Muscle of leg (tissue), 11 donors: ENCODE data around the gene MEDAG. TPM values are rescaled to one million over a fixed set of nuclear protein-coding genes. Genes with fewer than 3 reads are reported as not detected.

ENCODE experiments used
- DNase-seq: peaks from one replicate; pipeline ENCODE4 v3.0.0; 2013
- H3K27ac ChIP-seq: one replicate; pipeline ENCODE4 v1.5.1; 2013; ENCODE audit warnings: mild to moderate bottlenecking, low read length, control low read depth
- H3K27me3 ChIP-seq: one replicate; pipeline ENCODE4 v1.6.1; 2013; ENCODE audit warnings: low read length; ENCODE audit not compliant: control insufficient read depth, insufficient read depth
- H3K36me3 ChIP-seq: one replicate; pipeline ENCODE4 v1.6.1; 2013; ENCODE audit warnings: low read length; ENCODE audit not compliant: control insufficient read depth, insufficient read depth
- H3K4me1 ChIP-seq: one replicate; pipeline ENCODE4 v1.6.1; 2013; ENCODE audit warnings: low read length; ENCODE audit not compliant: control insufficient read depth, insufficient read depth
- H3K4me3 ChIP-seq: one replicate; pipeline ENCODE4 v1.5.1; 2013; ENCODE audit warnings: low read length, control low read depth
- H3K9me3 ChIP-seq: replicated peaks from 2 replicates; pipeline ENCODE4 v1.6.1; 2013; ENCODE audit warnings: low read depth, low read length; ENCODE audit not compliant: control insufficient read depth
- WGBS: methylation state at CpG from one replicate; pipeline ENCODE4 v1.1.5; 2013; ENCODE audit warnings: missing lambda C conversion rate; ENCODE audit not compliant: insufficient coverage; 5-methylcytosine and 5-hydroxymethylcytosine counted together
- polyA plus RNA-seq, 8 donors: library from polyadenylated mRNA; unstranded; fragments of 120-200 nt; gene quantifications; one replicate each; pipeline versions ENCODE4 v1.2.1 to v1.2.3, GENCODE V29; 2013; ENCODE audit warnings: inconsistent platforms in 1 of 8, low replicate concordance in 1 of 8; ENCODE audit not compliant: insufficient read length in 8 of 8, insufficient read depth in 1 of 8
- total RNA-seq: library from RNA; stranded (reverse); fragments of 120-200 nt; gene quantifications from one replicate; pipeline ENCODE4 v1.2.4, GENCODE V29; 2013

The MEDAG gene
- total and polyA plus RNA-seq, 9 donors: 4.7 to 9.7 (median 8.1) TPM

DNA sequence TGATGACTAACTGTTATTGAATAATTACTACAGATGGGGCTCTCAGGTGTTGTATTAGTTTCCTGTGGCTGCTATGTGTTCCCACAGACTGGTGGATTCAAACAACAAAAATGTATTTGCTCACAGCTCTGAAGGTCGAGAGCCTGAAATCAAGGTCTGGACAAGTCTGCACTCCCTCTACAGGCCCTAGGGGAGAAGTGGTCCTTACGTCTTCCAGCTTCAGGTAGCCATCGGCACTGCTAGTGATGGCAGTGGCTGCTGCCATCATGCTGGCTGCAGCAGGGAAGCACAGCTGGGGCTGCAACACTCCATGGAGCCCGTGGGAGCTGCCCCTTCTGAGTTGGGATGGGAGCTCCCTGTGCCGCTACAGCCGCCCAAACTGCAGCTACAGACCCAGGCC lies 28.3 kb downstream of the MEDAG start:
- 63% methylated on average over 6 of the region's 6 CpGs for WGBS
- Histone ChIP-seq H3K27me3 (peaks cover 4% of the 10 kb centered on the region), H3K27ac (no peak overlapping the region)

DNA sequence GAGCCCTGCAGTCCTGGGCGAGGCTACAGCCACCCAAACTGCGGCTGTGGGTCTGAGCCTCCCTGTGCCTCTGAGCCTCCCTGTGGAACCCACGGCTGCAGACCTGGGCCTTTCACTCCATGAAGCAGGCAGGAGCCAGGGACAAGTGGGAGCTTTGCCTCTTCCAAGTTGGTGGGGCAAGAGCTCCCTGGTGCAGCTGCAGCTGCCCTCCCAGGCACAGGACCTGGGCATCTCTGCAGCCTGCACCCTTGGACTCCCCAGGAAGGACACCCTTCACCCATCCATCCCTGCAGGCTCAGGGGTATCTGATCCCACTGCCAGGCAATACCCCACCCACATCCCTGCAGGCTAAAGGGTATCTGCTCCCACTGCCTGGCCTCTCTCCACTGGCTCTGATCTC lies 28.7 kb downstream of the MEDAG start:
- H3K27ac ChIP-seq: no peak overlapping the region
- H3K4me3 ChIP-seq: no peak overlapping the region
- H3K36me3 ChIP-seq: no peaks in the 10 kb centered on the region
- peaks cover 4% of the 10 kb centered on the region for H3K27me3 ChIP-seq
- no peaks in the 10 kb centered on the region for H3K9me3 ChIP-seq
- no peak for DNase-seq
- WGBS: 89% methylated on average over 3 of the region's 3 CpGs
- peaks cover 11% of the 10 kb centered on the region for H3K4me1 ChIP-seq

More for the DNA sequence above, 28.3 kb downstream of the MEDAG start:
- Histone ChIP-seq H3K4me1 (peaks cover 11% of the 10 kb centered on the region), H3K36me3 (no peaks in the 10 kb centered on the region), H3K9me3 (no peaks in the 10 kb centered on the region), H3K4me3 (no peak overlapping the region)
- no peak for DNase-seq

DNA sequence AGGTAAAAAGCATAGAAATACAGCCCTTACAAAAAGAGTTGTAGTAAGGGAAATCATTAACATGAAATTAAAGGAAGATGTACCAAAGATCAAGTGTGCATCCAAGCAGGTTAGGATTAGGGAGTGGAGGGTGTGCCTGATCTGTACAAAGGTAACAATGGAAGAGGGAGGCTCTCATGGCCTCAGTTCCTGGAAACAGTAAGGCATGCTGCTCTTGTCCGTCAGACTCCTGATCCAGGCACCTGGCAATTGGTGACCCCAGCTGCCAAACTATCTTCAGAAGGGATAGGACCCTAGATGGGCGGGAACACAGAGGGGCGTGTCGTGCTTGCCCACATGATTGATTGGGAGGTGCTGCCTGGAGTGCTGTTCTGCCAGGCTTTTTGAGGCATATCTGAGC lies 30.9 kb downstream of the MEDAG start:
- Histone ChIP-seq H3K9me3 (no peaks in the 10 kb centered on the region), H3K27ac (no peak overlapping the region), H3K4me3 (no peak overlapping the region), H3K36me3 (no peaks in the 10 kb centered on the region), H3K4me1 (peaks cover 11% of the 10 kb centered on the region), H3K27me3 (peaks cover 4% of the 10 kb centered on the region)
- DNase-seq: no peak
- 70% methylated on average over 4 of the region's 4 CpGs for WGBS

DNA sequence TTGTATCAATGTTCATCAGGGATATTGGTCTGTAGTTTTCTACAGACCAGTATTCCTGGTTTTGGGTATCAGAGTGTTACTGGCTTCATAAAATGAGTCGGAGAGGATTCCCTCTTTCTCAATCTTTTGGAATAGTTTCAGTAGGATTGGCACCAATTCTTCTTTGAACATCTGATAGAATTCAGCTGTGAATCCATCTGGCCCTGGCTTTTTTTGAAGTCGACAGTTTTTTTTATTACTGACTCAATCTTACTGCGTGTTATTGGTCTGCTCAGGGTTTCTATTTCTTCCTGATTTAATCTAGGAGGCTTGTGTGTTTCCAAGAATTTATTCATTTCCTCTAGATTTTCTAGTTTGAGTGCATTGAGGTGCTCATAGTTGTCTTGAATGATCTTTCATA lies 37.8 kb downstream of the MEDAG start:
- Histone ChIP-seq H3K9me3 (peaks cover 4% of the 10 kb centered on the region), H3K4me3 (no peak overlapping the region), H3K27ac (no peak overlapping the region), H3K36me3 (no peaks in the 10 kb centered on the region), H3K4me1 (no peaks in the 10 kb centered on the region), H3K27me3 (no peaks in the 10 kb centered on the region)
- no peak for DNase-seq
- WGBS: no CpG with 5 or more reads among the region's 3 CpGs

DNA sequence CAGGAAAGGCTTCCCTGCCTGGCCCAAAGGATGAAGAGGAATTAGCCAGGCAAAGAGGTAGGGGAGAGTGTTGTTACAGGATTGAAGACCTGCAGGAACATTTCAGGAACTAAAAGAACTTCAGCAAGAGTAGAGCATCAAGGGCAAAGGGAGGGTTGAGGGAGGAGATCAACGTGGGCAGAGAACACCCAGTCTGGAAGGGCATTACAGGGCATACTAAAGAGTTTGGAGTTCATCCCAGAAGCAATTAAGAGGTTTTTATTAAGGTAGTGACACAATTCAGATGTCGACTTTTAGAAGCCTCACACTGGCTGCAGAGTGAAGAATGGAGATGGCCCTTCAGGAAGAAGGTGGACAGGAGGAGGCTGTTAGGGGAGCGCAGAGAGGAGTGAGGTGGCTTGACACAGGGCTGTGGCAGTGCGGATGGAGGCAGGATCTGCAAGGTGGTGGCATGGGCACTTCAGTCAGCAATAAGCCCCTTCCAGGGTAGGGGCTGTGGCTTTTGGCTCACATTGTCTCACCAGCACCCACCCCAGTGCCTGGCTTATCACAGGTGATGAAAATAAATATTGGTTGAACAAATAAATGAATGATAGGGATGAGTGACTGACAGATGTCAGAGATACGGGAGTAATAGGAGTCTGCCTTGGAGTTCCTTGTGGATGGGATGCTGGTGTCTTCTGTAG lies 51.3 kb downstream of the MEDAG start:
- Histone ChIP-seq H3K4me3 (no peak overlapping the region), H3K27me3 (peaks cover 2% of the 10 kb centered on the region), H3K9me3 (peaks cover 2% of the 10 kb centered on the region), H3K36me3 (no peaks in the 10 kb centered on the region), H3K4me1 (no peaks in the 10 kb centered on the region), H3K27ac (no peak overlapping the region)
- 81% methylated on average over 3 of the region's 5 CpGs for WGBS
- no peak for DNase-seq

DNA sequence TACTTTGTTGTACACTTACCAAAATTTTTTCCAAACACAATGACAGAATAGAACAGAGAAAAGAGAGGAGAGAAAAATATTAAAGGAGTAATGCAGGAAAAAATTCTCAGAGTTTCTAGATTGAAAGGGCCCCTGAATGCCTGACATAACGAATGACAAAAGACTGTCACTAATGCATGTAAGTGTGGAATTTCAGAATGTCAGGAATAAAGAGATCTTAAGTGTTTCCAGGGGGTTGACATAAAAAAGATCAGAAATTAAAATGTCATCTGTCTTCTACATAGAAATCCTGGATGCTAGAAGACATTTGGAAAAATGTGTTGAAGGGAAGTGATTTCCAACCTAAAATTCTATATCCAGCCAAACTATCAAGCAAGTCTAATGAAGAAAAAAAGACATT lies 53.6 kb downstream of the MEDAG start:
- no peak for DNase-seq

DNA sequence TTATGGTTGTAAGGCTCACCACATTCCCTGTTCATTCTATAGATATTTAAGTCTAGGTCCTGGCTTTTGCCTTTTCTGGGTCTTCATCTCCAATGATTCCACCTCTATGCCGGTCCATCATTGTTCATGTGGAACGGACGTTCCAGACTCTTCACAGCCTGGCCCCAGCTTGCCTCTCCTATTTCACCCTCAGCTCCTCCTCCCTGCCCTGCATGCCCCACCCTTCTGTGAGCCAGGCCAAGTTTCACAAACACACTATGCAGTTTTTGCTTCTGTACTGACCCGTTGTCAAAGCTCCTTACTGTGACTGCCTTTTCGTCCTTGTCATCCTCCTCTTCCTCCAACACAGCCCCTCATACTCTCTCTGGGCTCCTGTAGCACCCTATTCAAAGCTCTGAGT lies 57.7 kb downstream of the MEDAG start:
- Histone ChIP-seq H3K36me3 (no peaks in the 10 kb centered on the region), H3K9me3 (no peaks in the 10 kb centered on the region), H3K27me3 (peaks cover 2% of the 10 kb centered on the region), H3K27ac (no peak overlapping the region), H3K4me1 (peaks cover 2% of the 10 kb centered on the region), H3K4me3 (no peak overlapping the region)
- peak; percentile 44 for DNase-seq
- WGBS: 7% methylated on average over 5 of the region's 5 CpGs

More for the DNA sequence above, 53.6 kb downstream of the MEDAG start:
- H3K27me3 ChIP-seq: peaks cover 2% of the 10 kb centered on the region
- no CpG with 5 or more reads among the region's 1 CpG for WGBS
- no peaks in the 10 kb centered on the region for H3K36me3 ChIP-seq
- H3K9me3 ChIP-seq: peaks cover 2% of the 10 kb centered on the region
- H3K27ac ChIP-seq: no peak overlapping the region
- H3K4me3 ChIP-seq: no peak overlapping the region
- H3K4me1 ChIP-seq: peaks cover 2% of the 10 kb centered on the region

DNA sequence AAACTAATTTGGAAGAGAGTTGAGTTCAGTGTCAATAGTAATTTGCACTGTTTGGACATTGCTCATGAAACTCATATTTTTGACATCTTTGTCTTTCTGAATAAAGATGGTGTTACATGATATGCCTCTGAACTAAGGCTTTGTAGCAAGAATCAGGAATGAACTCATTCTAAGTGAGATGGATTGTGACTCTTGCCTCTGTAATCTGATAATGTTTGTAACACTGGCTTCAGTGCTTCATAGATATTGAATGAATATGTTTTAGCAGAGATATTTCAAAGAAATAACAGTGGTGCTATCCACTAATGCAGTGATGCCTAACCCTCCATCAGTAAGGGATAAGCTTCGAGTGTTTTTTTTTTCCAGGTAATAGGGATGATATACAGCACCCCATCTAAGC lies 59.3 kb downstream of the MEDAG start:
- H3K9me3 ChIP-seq: no peaks in the 10 kb centered on the region
- peaks cover 2% of the 10 kb centered on the region for H3K4me1 ChIP-seq
- no peak overlapping the region for H3K4me3 ChIP-seq
- no peaks in the 10 kb centered on the region for H3K36me3 ChIP-seq
- H3K27me3 ChIP-seq: no peaks in the 10 kb centered on the region
- no CpG with 5 or more reads among the region's 1 CpG for WGBS
- no peak overlapping the region for H3K27ac ChIP-seq
- no peak for DNase-seq

DNA sequence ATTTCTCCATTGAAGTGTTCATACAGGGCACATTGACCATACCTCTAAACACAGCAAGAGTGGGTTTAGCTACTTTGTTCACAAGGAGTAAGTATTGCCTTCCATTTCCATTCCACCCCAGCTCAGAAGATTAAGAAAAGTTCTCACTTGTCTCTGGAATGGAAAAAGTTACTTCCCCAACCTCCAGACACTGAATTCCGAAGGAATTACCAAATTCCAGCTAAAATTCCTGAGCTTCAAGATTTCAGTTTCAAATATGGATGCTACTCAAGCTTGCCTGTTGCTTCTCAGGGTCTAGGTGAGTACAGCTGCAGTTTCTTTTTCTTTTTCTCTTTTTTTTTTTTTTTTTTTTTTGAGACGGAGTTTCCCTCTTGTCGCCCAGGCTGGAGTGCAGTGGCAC lies 60.0 kb downstream of the MEDAG start:
- peaks cover 2% of the 10 kb centered on the region for H3K4me1 ChIP-seq
- no peak overlapping the region for H3K27ac ChIP-seq
- no peaks in the 10 kb centered on the region for H3K27me3 ChIP-seq
- no CpG with 5 or more reads among the region's 3 CpGs for WGBS
- H3K9me3 ChIP-seq: no peaks in the 10 kb centered on the region
- no peak overlapping the region for H3K4me3 ChIP-seq
- H3K36me3 ChIP-seq: no peaks in the 10 kb centered on the region
- DNase-seq: no peak

DNA sequence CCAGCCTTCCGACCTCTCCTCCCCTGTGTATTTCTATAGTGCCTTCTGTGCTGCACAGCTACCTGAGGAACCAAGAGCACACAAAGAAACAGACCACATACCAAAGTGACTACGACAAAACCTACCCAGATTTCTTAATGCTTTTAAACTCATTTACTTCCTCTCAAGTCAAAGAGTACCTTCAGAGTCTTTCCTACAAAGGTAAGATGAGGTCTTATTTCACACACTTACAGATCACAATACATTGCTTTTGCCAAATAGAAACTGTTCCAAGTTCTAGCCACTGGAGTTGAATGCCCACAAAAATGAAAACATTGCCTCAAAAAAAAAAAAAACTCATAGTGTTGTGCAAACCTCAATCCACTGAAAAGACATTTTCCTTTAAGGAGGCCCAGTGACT lies 62.8 kb downstream of the MEDAG start:
- Histone ChIP-seq H3K4me3 (no peak overlapping the region), H3K9me3 (no peaks in the 10 kb centered on the region), H3K27me3 (no peaks in the 10 kb centered on the region), H3K4me1 (peaks cover 2% of the 10 kb centered on the region), H3K27ac (no peak overlapping the region), H3K36me3 (no peaks in the 10 kb centered on the region)
- 60% methylated on average over 1 of the region's 2 CpGs for WGBS
- DNase-seq: no peak

DNA sequence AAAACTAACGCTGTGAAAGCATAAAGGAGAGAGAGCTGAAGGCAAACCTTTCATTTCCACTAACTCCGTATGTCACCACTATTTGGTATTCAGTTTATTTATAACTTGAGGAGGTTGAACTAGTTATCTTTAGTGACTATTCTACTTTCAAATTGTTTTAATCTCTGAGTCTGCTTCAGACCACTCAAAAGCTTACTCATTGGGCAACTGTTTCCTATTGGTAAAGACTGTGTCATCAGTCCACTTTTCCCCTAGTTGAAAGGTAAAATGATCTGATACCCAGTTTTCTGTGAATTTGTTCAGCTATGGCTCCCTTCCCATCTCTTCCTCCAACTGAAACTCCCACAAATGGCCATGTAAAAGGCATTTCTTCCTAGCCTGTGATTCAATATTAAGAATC lies 65.5 kb downstream of the MEDAG start:
- no peak overlapping the region for H3K27ac ChIP-seq
- no peak for DNase-seq
- whole genome bisulfite sequencing: no CpG with 5 or more reads among the region's 2 CpGs
- H3K36me3 ChIP-seq: no peaks in the 10 kb centered on the region
- no peaks in the 10 kb centered on the region for H3K4me1 ChIP-seq
- H3K4me3 ChIP-seq: no peak overlapping the region
- H3K9me3 ChIP-seq: no peaks in the 10 kb centered on the region
- H3K27me3 ChIP-seq: no peaks in the 10 kb centered on the region
